ACC112 (cell line): ENCODE measurements around the gene S100A14.

Experiments used
- H2AFZ ChIP-seq: fragments of 200-600 bp; sonication (generic); one replicate; pipeline ENCODE4 v1.6.0; 2017; ENCODE audit warnings: antibody characterized with exemption, low read length; ENCODE audit not compliant: unreplicated experiment
- H3K27ac ChIP-seq: fragments of 200-600 bp; sonication (generic); 2 replicates; pipeline ENCODE4 v1.5.1; 2014; ENCODE audit warnings: low read depth, mild to moderate bottlenecking, antibody characterized with exemption, low read length, moderate library complexity
- H3K27me3 ChIP-seq: fragments of 200-600 bp; sonication (generic); 2 replicates; pipeline ENCODE4 v1.6.1; 2014; ENCODE audit warnings: mild to moderate bottlenecking, antibody characterized with exemption, low read length, moderate library complexity, mixed read lengths; ENCODE audit not compliant: insufficient read depth
- H3K36me3 ChIP-seq: fragments of 200-600 bp; sonication (generic); 2 replicates; pipeline ENCODE4 v1.6.1; 2016; ENCODE audit warnings: mild to moderate bottlenecking, antibody characterized with exemption, low read length, moderate library complexity, mixed read lengths; ENCODE audit not compliant: insufficient read depth
- H3K4me1 ChIP-seq: fragments of 200-600 bp; sonication (generic); one replicate; pipeline ENCODE4 v1.6.1; 2016; ENCODE audit warnings: low read length, mixed read lengths; ENCODE audit not compliant: insufficient read depth, unreplicated experiment, control insufficient read depth
- H3K4me3 ChIP-seq: fragments of 200-600 bp; sonication (generic); 2 replicates; pipeline ENCODE4 v1.5.1; 2014; ENCODE audit warnings: mild to moderate bottlenecking, low read depth, low read length
- H3K79me2 ChIP-seq: fragments of 200-600 bp; sonication (generic); one replicate; pipeline ENCODE4 v1.6.0; 2016; ENCODE audit warnings: low read length; ENCODE audit not compliant: control insufficient read depth, unreplicated experiment, insufficient read depth

S100A14 gene

DNA sequence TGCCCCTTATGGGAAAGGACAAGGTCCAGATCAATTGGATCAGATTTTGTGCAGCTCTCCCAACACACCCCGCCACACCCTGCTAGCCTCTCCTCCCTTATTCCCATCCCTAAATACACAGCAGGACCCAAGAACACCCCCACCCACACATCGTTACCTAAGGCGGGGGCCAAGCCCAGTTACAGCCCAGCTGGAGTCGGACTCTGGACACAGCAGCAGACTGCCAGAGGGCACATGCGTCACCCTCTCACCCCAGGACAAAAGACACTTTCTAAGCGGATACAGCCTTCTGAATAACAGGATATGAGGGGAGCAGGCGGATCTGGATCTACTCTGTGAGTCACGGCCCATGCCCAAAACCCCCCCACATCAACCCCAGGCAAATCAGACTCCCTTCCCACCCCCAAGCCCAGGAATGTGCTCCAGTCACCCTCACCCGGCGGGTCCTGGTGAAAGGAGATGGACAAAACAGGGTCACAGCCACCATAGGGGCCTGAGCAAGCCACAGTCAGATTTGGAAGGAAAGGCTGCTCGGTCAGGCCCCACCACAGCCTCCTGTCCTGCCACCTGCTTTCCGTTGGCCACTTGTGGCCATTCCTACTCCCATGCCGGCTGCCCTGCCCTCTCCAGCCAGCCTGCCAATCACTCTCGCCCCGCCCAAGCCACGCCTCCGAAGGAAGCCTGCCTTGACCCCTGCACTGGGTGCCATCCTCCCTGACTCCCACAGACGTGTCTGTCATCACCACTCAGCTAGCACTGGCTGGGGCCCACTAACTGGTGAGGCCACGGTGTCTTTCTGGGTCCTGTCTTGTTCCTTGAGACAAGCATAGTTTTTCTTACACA, 7.2 kb downstream of the S100A14 start:
- Histone ChIP-seq H3K36me3 (peaks cover 19% of the 10 kb centered on the region; the same call in 1 of the 2 replicates), H3K79me2 (peaks cover 69% of the 10 kb centered on the region), H3K27me3 (no peaks in the 10 kb centered on the region), H3K4me3 (peak overlapping the region; percentile 71), H2AFZ (no peak overlapping the region), H3K27ac (peak overlapping the region; percentile 90), H3K4me1 (peaks cover 42% of the 10 kb centered on the region)

- Histone ChIP-seq H3K27ac (peak overlapping the region; percentile 90), H3K27me3 (no peaks in the 10 kb centered on the region), H3K36me3 (peaks cover 24% of the 10 kb centered on the region; the same call in 1 of the 2 replicates), H3K4me3 (peak overlapping the region; percentile 71), H3K79me2 (peaks cover 65% of the 10 kb centered on the region), H3K4me1 (peaks cover 37% of the 10 kb centered on the region), H2AFZ (no peak overlapping the region)
Observed at GRCh38 chr1:153608089-153608682, 7.9 kb downstream of the S100A14 start.

- Histone ChIP-seq H3K79me2 (peaks cover 57% of the 10 kb centered on the region), H3K4me3 (peak overlapping the region; percentile 71; the same call in 1 of the 2 replicates), H3K4me1 (peaks cover 35% of the 10 kb centered on the region), H2AFZ (no peak overlapping the region), H3K27ac (peak overlapping the region; percentile 90; the same call in 1 of the 2 replicates), H3K36me3 (peaks cover 26% of the 10 kb centered on the region; the same call in 1 of the 2 replicates), H3K27me3 (no peaks in the 10 kb centered on the region)
Observed at GRCh38 chr1:153607381-153607780, 8.7 kb downstream of the S100A14 start.

DNA sequence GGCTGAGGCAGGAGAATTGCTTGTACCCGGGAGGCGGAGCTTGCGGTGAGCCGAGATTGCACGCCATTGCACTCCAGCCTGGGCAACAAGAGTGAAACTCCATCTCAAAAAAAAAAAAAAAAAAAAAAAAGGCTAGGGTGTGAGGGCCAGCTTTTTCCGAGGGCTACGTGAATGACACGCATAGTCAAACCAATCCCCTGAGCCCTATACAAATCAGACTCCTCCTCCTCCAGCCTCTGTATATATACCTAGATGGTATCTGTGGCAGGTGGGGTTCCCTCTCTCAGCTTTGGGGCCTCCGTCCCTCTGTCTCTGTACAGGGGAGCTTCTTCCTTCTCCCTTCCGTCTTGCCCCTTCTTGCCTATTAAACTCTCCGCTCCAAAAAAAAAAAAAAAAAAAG, 9.9 kb downstream of the S100A14 start:
- Histone ChIP-seq H3K27ac (no peak overlapping the region), H3K79me2 (peaks cover 45% of the 10 kb centered on the region), H3K27me3 (no peaks in the 10 kb centered on the region)

GRCh38 chr1:153602749-153603148, 13.4 kb downstream of the S100A14 start:
- no peak overlapping the region for H2AFZ ChIP-seq
- H3K27ac ChIP-seq: no peak overlapping the region
- H3K27me3 ChIP-seq: no peaks in the 10 kb centered on the region
- H3K79me2 ChIP-seq: peaks cover 13% of the 10 kb centered on the region
- H3K36me3 ChIP-seq: peaks cover 23% of the 10 kb centered on the region; the same call in 1 of the 2 replicates
- H3K4me1 ChIP-seq: peaks cover 46% of the 10 kb centered on the region
- H3K4me3 ChIP-seq: no peak overlapping the region

More for the DNA sequence above, 9.9 kb downstream of the S100A14 start:
- Histone ChIP-seq H2AFZ (no peak overlapping the region), H3K4me3 (no peak overlapping the region), H3K4me1 (peaks cover 46% of the 10 kb centered on the region), H3K36me3 (peaks cover 26% of the 10 kb centered on the region; the same call in 1 of the 2 replicates)

- Histone ChIP-seq H3K27ac (peak overlapping the region; percentile 10; the same call in 1 of the 2 replicates), H2AFZ (no peak overlapping the region), H3K4me1 (peaks cover 48% of the 10 kb centered on the region)
Observed at GRCh38 chr1:153599847-153600246, 16.3 kb downstream of the S100A14 start.

GRCh38 chr1:153598309-153599172, 17.6 kb downstream of the S100A14 start:
- Histone ChIP-seq H3K36me3 (0 out of 2 replicates have a peak, but pooled peaks cover 5% of the 10 kb centered on the region), H3K4me3 (no peak overlapping the region), H2AFZ (no peak overlapping the region), H3K27ac (peak overlapping the region; percentile 59), H3K27me3 (no peaks in the 10 kb centered on the region), H3K79me2 (no peaks in the 10 kb centered on the region), H3K4me1 (peaks cover 48% of the 10 kb centered on the region)

More at GRCh38 chr1:153599847-153600246, 16.3 kb downstream of the S100A14 start:
- no peaks in the 10 kb centered on the region for H3K27me3 ChIP-seq
- H3K4me3 ChIP-seq: no peak overlapping the region
- 0 out of 2 replicates have a peak, but pooled peaks cover 13% of the 10 kb centered on the region for H3K36me3 ChIP-seq
- H3K79me2 ChIP-seq: no peaks in the 10 kb centered on the region

- Histone ChIP-seq H3K79me2 (no peaks in the 10 kb centered on the region), H3K4me3 (no peak overlapping the region), H3K27ac (peak overlapping the region; percentile 59; the same call in 1 of the 2 replicates), H2AFZ (no peak overlapping the region), H3K36me3 (no peaks in the 10 kb centered on the region), H3K4me1 (peaks cover 46% of the 10 kb centered on the region), H3K27me3 (no peaks in the 10 kb centered on the region)
Observed at GRCh38 chr1:153597206-153597605, 18.9 kb downstream of the S100A14 start.

GRCh38 chr1:153592748-153593147, 23.4 kb downstream of the S100A14 start:
- no peak overlapping the region for H3K4me3 ChIP-seq
- no peaks in the 10 kb centered on the region for H3K79me2 ChIP-seq
- no peak overlapping the region for H3K27ac ChIP-seq

DNA sequence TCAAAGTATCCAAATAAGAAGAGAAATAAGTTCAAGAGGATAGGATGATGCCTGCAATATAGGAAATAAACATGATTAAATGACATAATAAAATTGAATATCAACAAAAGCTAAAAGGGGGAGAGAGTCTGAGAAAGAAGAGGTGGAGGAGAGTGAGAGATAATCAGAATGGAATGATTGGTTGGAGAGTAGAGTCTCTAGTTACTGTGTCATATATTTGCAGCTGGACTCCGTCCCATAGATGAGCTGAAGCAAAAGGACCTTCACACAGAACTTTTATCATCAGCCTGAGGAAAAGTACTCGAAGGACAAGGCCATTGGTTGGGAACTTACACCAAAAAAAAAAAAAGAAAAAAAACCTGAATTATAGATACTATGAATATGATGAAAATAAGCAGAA, 27.6 kb downstream of the S100A14 start:
- Histone ChIP-seq H3K4me1 (peaks cover 5% of the 10 kb centered on the region), H3K27me3 (no peaks in the 10 kb centered on the region), H3K4me3 (no peak overlapping the region), H2AFZ (no peak overlapping the region), H3K36me3 (no peaks in the 10 kb centered on the region), H3K27ac (no peak overlapping the region), H3K79me2 (no peaks in the 10 kb centered on the region)

More at GRCh38 chr1:153592748-153593147, 23.4 kb downstream of the S100A14 start:
- Histone ChIP-seq H3K27me3 (no peaks in the 10 kb centered on the region), H3K4me1 (peaks cover 9% of the 10 kb centered on the region), H3K36me3 (no peaks in the 10 kb centered on the region), H2AFZ (no peak overlapping the region)
